ENCODE data around the gene SNAPC4.

SNAPC4 gene

GRCh38 chr9:136441191-136441680 is 41.3 kb upstream of the SNAPC4 start:
- no peak for FAIRE-seq

GRCh38 chr9:136439481-136440408 is 39.8 kb upstream of the SNAPC4 start, which contains the start of gene INPP5E:
INPP5E (minus strand) TSS chr9:136439845; CDS start chr9:136439419, 426 bp downstream.
- DNase-seq (ENCODE audit: insufficient read length, low spot score) (peak; percentile 98), FAIRE-seq (peak; percentile 96)
- peak; percentile 49; the same call in 1 of the 2 replicates for TF ChIP-seq POLR2AphosphoS5 (IDR thresholded peaks at IDR 0.05; ENCODE audit: low read depth, low read length)
- TF ChIP-seq POLR2A (IDR thresholded peaks at IDR 0.05; ENCODE audit: low read depth, low read length), result peak; percentile 70
- TF ChIP-seq SPI1 (IDR thresholded peaks at IDR 0.05; ENCODE audit: low read depth, low read length), result no peak

More at GRCh38 chr9:136441191-136441680, 41.3 kb upstream of the SNAPC4 start:
- 0 out of 2 replicates have a peak, but pooled peaks have one; percentile 25 for TF ChIP-seq POLR2A (IDR thresholded peaks at IDR 0.05; ENCODE audit: low read depth, low read length)
- no peak for TF ChIP-seq SPI1 (IDR thresholded peaks at IDR 0.05; ENCODE audit: low read depth, low read length)
- TF ChIP-seq TAF1 (IDR thresholded peaks at IDR 0.05; ENCODE audit: low read depth, low read length), result no peak
- no peak for TF ChIP-seq PAX5 (IDR thresholded peaks at IDR 0.05; ENCODE audit: insufficient read depth, low read length, severe bottlenecking)
- no peak for DNase-seq (ENCODE audit: insufficient read length, low spot score)

GRCh38 chr9:136438548-136439480 is 38.8 kb upstream of the SNAPC4 start:
- DNase-seq (ENCODE audit: insufficient read length, low spot score) (peak; percentile 89), FAIRE-seq (peak; percentile 69)
- no peak for TF ChIP-seq PAX5 (IDR thresholded peaks at IDR 0.05; ENCODE audit: insufficient read depth, low read length, severe bottlenecking)
- TF ChIP-seq SPI1 (IDR thresholded peaks at IDR 0.05; ENCODE audit: low read depth, low read length), result no peak
- TF ChIP-seq TAF1 (IDR thresholded peaks at IDR 0.05; ENCODE audit: low read depth, low read length), result no peak
- no peak for TF ChIP-seq POLR2AphosphoS5 (IDR thresholded peaks at IDR 0.05; ENCODE audit: low read depth, low read length)
- TF ChIP-seq POLR2A (IDR thresholded peaks at IDR 0.05; ENCODE audit: low read depth, low read length), result no peak; the same call in 1 of the 2 replicates
- no peak for TF ChIP-seq POU2F2 (IDR thresholded peaks at IDR 0.05; ENCODE audit: low read depth, low read length)

- FAIRE-seq, result peak; percentile 33
- no peak for DNase-seq (ENCODE audit: insufficient read length, low spot score)
- TF ChIP-seq PAX5 (IDR thresholded peaks at IDR 0.05; ENCODE audit: insufficient read depth, low read length, severe bottlenecking) (no peak), SPI1 (IDR thresholded peaks at IDR 0.05; ENCODE audit: low read depth, low read length) (no peak), POLR2AphosphoS5 (IDR thresholded peaks at IDR 0.05; ENCODE audit: low read depth, low read length) (no peak), POLR2A (IDR thresholded peaks at IDR 0.05; ENCODE audit: low read depth, low read length) (no peak), TAF1 (IDR thresholded peaks at IDR 0.05; ENCODE audit: low read depth, low read length) (no peak), POU2F2 (IDR thresholded peaks at IDR 0.05; ENCODE audit: low read depth, low read length) (no peak)
Observed at GRCh38 chr9:136437839-136438547, 38.0 kb upstream of the SNAPC4 start.

- no peak for FAIRE-seq
- DNase-seq (ENCODE audit: insufficient read length, low spot score), result no peak
- TF ChIP-seq TAF1 (IDR thresholded peaks at IDR 0.05; ENCODE audit: low read depth, low read length) (no peak), POLR2A (IDR thresholded peaks at IDR 0.05; ENCODE audit: low read depth, low read length) (no peak), POLR2AphosphoS5 (IDR thresholded peaks at IDR 0.05; ENCODE audit: low read depth, low read length) (no peak), POU2F2 (IDR thresholded peaks at IDR 0.05; ENCODE audit: low read depth, low read length) (no peak), PAX5 (IDR thresholded peaks at IDR 0.05; ENCODE audit: insufficient read depth, low read length, severe bottlenecking) (no peak), SPI1 (IDR thresholded peaks at IDR 0.05; ENCODE audit: low read depth, low read length) (no peak)
Observed at GRCh38 chr9:136437430-136437829, 37.5 kb upstream of the SNAPC4 start.

GRCh38 chr9:136436055-136436634 is 36.2 kb upstream of the SNAPC4 start:
- TF ChIP-seq POLR2AphosphoS5 (IDR thresholded peaks at IDR 0.05; ENCODE audit: low read depth, low read length) (no peak), SPI1 (IDR thresholded peaks at IDR 0.05; ENCODE audit: low read depth, low read length) (no peak), POLR2A (IDR thresholded peaks at IDR 0.05; ENCODE audit: low read depth, low read length) (no peak), POU2F2 (IDR thresholded peaks at IDR 0.05; ENCODE audit: low read depth, low read length) (no peak), PAX5 (IDR thresholded peaks at IDR 0.05; ENCODE audit: insufficient read depth, low read length, severe bottlenecking) (no peak), TAF1 (IDR thresholded peaks at IDR 0.05; ENCODE audit: low read depth, low read length) (no peak)
- FAIRE-seq (no peak), DNase-seq (ENCODE audit: insufficient read length, low spot score) (no peak)

GRCh38 chr9:136434580-136435169 is 34.7 kb upstream of the SNAPC4 start:
- no peak for FAIRE-seq
- DNase-seq (ENCODE audit: insufficient read length, low spot score), result no peak
- TF ChIP-seq TAF1 (IDR thresholded peaks at IDR 0.05; ENCODE audit: low read depth, low read length), result no peak
- no peak for TF ChIP-seq POU2F2 (IDR thresholded peaks at IDR 0.05; ENCODE audit: low read depth, low read length)
- TF ChIP-seq PAX5 (IDR thresholded peaks at IDR 0.05; ENCODE audit: insufficient read depth, low read length, severe bottlenecking), result no peak
- TF ChIP-seq POLR2AphosphoS5 (IDR thresholded peaks at IDR 0.05; ENCODE audit: low read depth, low read length), result no peak
- no peak for TF ChIP-seq POLR2A (IDR thresholded peaks at IDR 0.05; ENCODE audit: low read depth, low read length)
- no peak for TF ChIP-seq SPI1 (IDR thresholded peaks at IDR 0.05; ENCODE audit: low read depth, low read length)

Data from GM12891 (cell line).